B cell (primary cell): Measurements from ENCODE around the gene SLC2A4RG. TPM values are rescaled to one million over a fixed set of nuclear protein-coding genes. Genes with fewer than 3 reads are reported as not detected.

Source experiments
- ATAC-seq: fragments of 200-7000 bp; cut with Tn5 transposase; one replicate; pipeline ENCODE4 v1.10.0; 2021; ENCODE audit warnings: low read depth, mild to moderate bottlenecking, moderate number of reproducible peaks, moderate library complexity
- CTCF ChIA-PET: fragments of 350-600 bp; sonication (Branson Sonifier 250); formaldehyde crosslinking; loops from one replicate; lab custom pipeline; 2021; ENCODE audit warnings: antibody characterized with exemption, inconsistent platforms; lab: Charles Lee
- POLR2A ChIA-PET: fragments of 350-600 bp; sonication (Branson Sonifier 250); formaldehyde crosslinking; loops from one replicate; lab custom pipeline; 2021; ENCODE audit warnings: antibody characterized with exemption; lab: Charles Lee
- DNase-seq: peaks from one replicate; pipeline ENCODE4 v3.0.0; 2013
- H2AFZ ChIP-seq: 2 replicates; pipeline ENCODE4 v1.6.1; 2012; ENCODE audit warnings: mild to moderate bottlenecking, low read depth, low read length; ENCODE audit not compliant: insufficient read depth, poor library complexity, severe bottlenecking
- H3K27ac ChIP-seq, 2 donors: 1 replicate in 1 of 2; 2 replicates in 1 of 2; pipeline ENCODE4 v1.5.1; 2012 to 2013; ENCODE audit warnings: low read length in 2 of 2, mild to moderate bottlenecking in 2 of 2, moderate library complexity in 1 of 2
- H3K27me3 ChIP-seq, 4 experiments: fragments of 200-600 bp in 1 of 4; sonication (generic) in 1 of 4; replicated peaks in 1 of 4; 1 replicate in 2 of 4; 2 replicates in 2 of 4; pipeline versions ENCODE4 v1.6.1 to v1.7.0; 2013 to 2016; ENCODE audit warnings: low read length in 3 of 4, mild to moderate bottlenecking in 2 of 4, mixed read lengths in 1 of 4, moderate library complexity in 1 of 4; ENCODE audit not compliant: insufficient read depth in 4 of 4, control insufficient read depth in 3 of 4; ENCODE audit errors: control extremely low read depth in 1 of 4
- H3K36me3 ChIP-seq, 2 experiments: replicated peaks in 1 of 2; 1 replicate in 1 of 2; 2 replicates in 1 of 2; pipeline versions ENCODE4 v1.6.1 to v1.7.1; 2013; ENCODE audit warnings: low read length in 1 of 2; ENCODE audit not compliant: insufficient read depth in 2 of 2, control insufficient read depth in 1 of 2; ENCODE audit errors: control extremely low read depth in 1 of 2, extremely low read depth in 1 of 2
- H3K4me1 ChIP-seq, 2 donors: fragments of 200-600 bp in 1 of 2; sonication (generic) in 1 of 2; 1 replicate in 1 of 2; 2 replicates in 1 of 2; pipeline versions ENCODE4 v1.5.1 to v1.6.1; 2013 to 2017; ENCODE audit warnings: low read length in 2 of 2; ENCODE audit not compliant: control insufficient read depth in 2 of 2, insufficient read depth in 2 of 2
- H3K4me2 ChIP-seq: replicated peaks from 2 replicates; pipeline ENCODE3; 2012; ENCODE audit warnings: mild to moderate bottlenecking, low read depth, low read length; ENCODE audit not compliant: poor library complexity, severe bottlenecking
- H3K4me3 ChIP-seq, 5 experiments: fragments of 200-600 bp in 1 of 5; sonication (generic) in 1 of 5; 1 replicate in 3 of 5; 2 replicates in 2 of 5; pipeline versions ENCODE4 v1.5.1 to v1.7.0; 2011 to 2016; ENCODE audit warnings: low read length in 4 of 5, mild to moderate bottlenecking in 4 of 5, low read depth in 2 of 5, control low read depth in 1 of 5, moderate library complexity in 1 of 5; ENCODE audit not compliant: insufficient read depth in 1 of 5; ENCODE audit errors: control extremely low read depth in 1 of 5, extremely low read depth in 1 of 5
- H3K79me2 ChIP-seq: fragments of 200-600 bp; sonication (generic); one replicate; pipeline ENCODE4 v1.6.0; 2016; ENCODE audit warnings: low read length; ENCODE audit not compliant: control insufficient read depth, insufficient read depth
- H3K9ac ChIP-seq: fragments of 200-600 bp; sonication (generic); 2 replicates; pipeline ENCODE4 v1.6.1; 2017; ENCODE audit warnings: mild to moderate bottlenecking, low read length, moderate library complexity
- H3K9me3 ChIP-seq, 3 donors: one replicate each; pipeline versions ENCODE4 v1.6.1 to v1.7.1; 2013; ENCODE audit warnings: low read length in 2 of 3; ENCODE audit not compliant: control insufficient read depth in 2 of 3, insufficient read depth in 1 of 3; ENCODE audit errors: control extremely low read depth in 1 of 3
- H4K20me1 ChIP-seq: 2 replicates; pipeline ENCODE4 v1.6.0; 2012; ENCODE audit warnings: mild to moderate bottlenecking, low read length; ENCODE audit not compliant: insufficient read depth, control insufficient read depth, poor library complexity, severe bottlenecking
- H3K27ac Mint-ChIP-seq: one replicate; pipeline ENCODE4 v1.8.0; 2021; ENCODE audit warnings: mixed read lengths
- H3K27me3 Mint-ChIP-seq: one replicate; pipeline ENCODE4 v1.8.0; 2021; ENCODE audit warnings: mixed read lengths
- H3K4me1 Mint-ChIP-seq: one replicate; pipeline ENCODE4 v1.8.0; 2021; ENCODE audit warnings: mixed read lengths
- H3K4me3 Mint-ChIP-seq: one replicate; pipeline ENCODE4 v1.8.0; 2021; ENCODE audit warnings: mixed read lengths
- H3K9me3 Mint-ChIP-seq: one replicate; pipeline ENCODE4 v1.8.0; 2022; ENCODE audit warnings: mixed read lengths; ENCODE audit not compliant: insufficient read depth
- CTCF ChIP-seq: fragments of 200-600 bp; IDR thresholded peaks from one replicate; pipeline ENCODE4 v1.8.0; 2022; ENCODE audit warnings: antibody characterized with exemption, mild to moderate bottlenecking
- EZH2 ChIP-seq: IDR thresholded peaks from 2 replicates; pipeline ENCODE4 v1.6.1; 2012; ENCODE audit warnings: borderline replicate concordance, low read depth, mild to moderate bottlenecking, moderate library complexity, low read length; ENCODE audit not compliant: insufficient read depth, poor library complexity, severe bottlenecking
- WGBS: methylation state at CpG from one replicate; pipeline ENCODE4 v1.1.5; 2013; ENCODE audit warnings: missing lambda C conversion rate; ENCODE audit not compliant: insufficient coverage; 5-methylcytosine and 5-hydroxymethylcytosine counted together
- intact Hi-C: fragments of 100-400 bp; cut with micrococcal nuclease; formaldehyde crosslinking; loops from one replicate; pipeline ENCODE4 v1.10.0; 2022
- polyA plus RNA-seq: library from polyadenylated mRNA; depleted of rRNA; stranded (reverse); fragments of >200 nt; gene quantifications from 2 replicates; pipeline ENCODE4 v1.2.3, GENCODE V29; 2012
- total RNA-seq, 2 donors: library from RNA; stranded (reverse); fragments of 120-200 nt in 1 of 2; gene quantifications; 1 replicate in 1 of 2; 2 replicates in 1 of 2; pipeline versions ENCODE4 v1.2.3 to v1.2.4, GENCODE V29; 2013 to 2022

Gene SLC2A4RG
- total and polyA plus RNA-seq, 2 donors (not counting 1 experiment from before 2014, with no cell fraction given): 39.7 to 49.4 TPM

- Mint-ChIP-seq H3K4me3 (no peak overlapping the region), H3K4me1 (peaks cover 29% of the 10 kb centered on the region)
Observed at GRCh38 chr20:63712191-63712590, 27.4 kb upstream of the SLC2A4RG start.

GRCh38 chr20:63714858-63715257 is 24.7 kb upstream of the SLC2A4RG start:
- H3K36me3 ChIP-seq: peaks cover 3 to 43% of the 10 kb centered on the region in 2 experiments
- Mint-ChIP-seq H3K27me3 (no peaks in the 10 kb centered on the region), H3K27ac (no peak overlapping the region), H3K4me3 (no peak overlapping the region), H3K9me3 (peaks cover 4% of the 10 kb centered on the region), H3K4me1 (peaks cover 19% of the 10 kb centered on the region)
- H3K27ac ChIP-seq: no peak overlapping the region
- no peak overlapping the region for H2AFZ ChIP-seq
- H4K20me1 ChIP-seq: peaks cover 54% of the 10 kb centered on the region
- POLR2A ChIA-PET: no interaction called here
- no peak overlapping the region for H3K4me3 ChIP-seq
- no peak overlapping the region for H3K4me2 ChIP-seq
- WGBS: 93% methylated on average over 2 of the region's 5 CpGs
- H3K27me3 ChIP-seq: no peaks in the 10 kb centered on the region
- peaks cover 91% of the 10 kb centered on the region for H3K79me2 ChIP-seq
- ATAC-seq (no peak), DNase-seq (no peak)
- H3K9me3 ChIP-seq: peaks cover 1 to 28% (median 13%) of the 10 kb centered on the region in 3 donors
- no peak overlapping the region for H3K9ac ChIP-seq
- intact Hi-C loops: no loop called here
- H3K4me1 ChIP-seq: no peaks in the 10 kb centered on the region
- CTCF ChIA-PET: no interaction called here
- TF ChIP-seq EZH2: no peak
- TF ChIP-seq CTCF: no peak

More at GRCh38 chr20:63712191-63712590, 27.4 kb upstream of the SLC2A4RG start:
- H3K4me1 ChIP-seq: peaks cover 8 to 13% of the 10 kb centered on the region in 2 donors
- no peak overlapping the region for H2AFZ ChIP-seq
- H3K79me2 ChIP-seq: peaks cover 88% of the 10 kb centered on the region
- H3K9me3 Mint-ChIP-seq: peaks cover 2% of the 10 kb centered on the region
- H4K20me1 ChIP-seq: peaks cover 55% of the 10 kb centered on the region
- POLR2A ChIA-PET: no interaction called here
- H3K9ac ChIP-seq: no peak overlapping the region
- CTCF ChIA-PET: interaction anchor here (1.2 kb wide), 1 partner anchor 24 kb away, joined by 3 read pairs; the partner anchor contains the start of gene LIME1
- H3K36me3 ChIP-seq: peaks cover 2 to 38% of the 10 kb centered on the region in 2 experiments
- TF ChIP-seq CTCF: no peak
- no peak for TF ChIP-seq EZH2
- H3K27ac ChIP-seq: no peak overlapping the region
- WGBS: no CpG with 5 or more reads among the region's 1 CpG
- H3K4me2 ChIP-seq: no peak overlapping the region
- H3K4me3 ChIP-seq: no peak overlapping the region
- intact Hi-C loops: no loop called here
- H3K27me3 ChIP-seq: no peaks in the 10 kb centered on the region
- H3K27ac Mint-ChIP-seq: no peak overlapping the region
- H3K9me3 ChIP-seq: peaks cover 1 to 20% (median 7%) of the 10 kb centered on the region in 3 donors
- ATAC-seq (no peak), DNase-seq (no peak)
- H3K27me3 Mint-ChIP-seq: no peaks in the 10 kb centered on the region
